ENCODE results near the gene PICALM.
A peak's percentile ranks its signal among the peaks of the same experiment; 100 is the strongest.

Gene PICALM

DNA sequence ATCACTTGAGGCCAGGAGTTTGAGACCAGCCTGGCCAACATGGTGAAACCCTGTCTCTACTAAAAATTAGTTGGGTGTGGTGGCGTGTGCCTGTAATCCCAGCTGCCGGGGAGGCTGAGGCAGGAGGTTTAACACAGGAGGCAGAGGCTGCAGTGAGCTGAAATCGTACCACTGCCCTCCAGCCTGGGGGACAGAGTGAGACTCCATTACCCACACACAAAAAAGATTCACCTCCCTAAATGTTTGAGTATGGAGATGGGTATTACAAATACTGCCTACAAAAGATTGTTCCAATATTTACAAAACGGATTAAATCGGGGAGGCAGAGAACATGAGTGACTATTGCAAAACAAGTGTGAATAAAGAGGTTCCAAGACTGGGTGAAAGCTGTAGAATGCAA lies 98.3 kb downstream of the PICALM start:
- no peak overlapping the region for H2AFZ ChIP-seq
- H3K9ac ChIP-seq, result no peak overlapping the region
- H3K9me3 ChIP-seq (ENCODE audit: control insufficient read depth, low read length), result no peaks in the 10 kb centered on the region
- H3K27ac ChIP-seq, result no peak overlapping the region
- TF ChIP-seq, protein P1, sequence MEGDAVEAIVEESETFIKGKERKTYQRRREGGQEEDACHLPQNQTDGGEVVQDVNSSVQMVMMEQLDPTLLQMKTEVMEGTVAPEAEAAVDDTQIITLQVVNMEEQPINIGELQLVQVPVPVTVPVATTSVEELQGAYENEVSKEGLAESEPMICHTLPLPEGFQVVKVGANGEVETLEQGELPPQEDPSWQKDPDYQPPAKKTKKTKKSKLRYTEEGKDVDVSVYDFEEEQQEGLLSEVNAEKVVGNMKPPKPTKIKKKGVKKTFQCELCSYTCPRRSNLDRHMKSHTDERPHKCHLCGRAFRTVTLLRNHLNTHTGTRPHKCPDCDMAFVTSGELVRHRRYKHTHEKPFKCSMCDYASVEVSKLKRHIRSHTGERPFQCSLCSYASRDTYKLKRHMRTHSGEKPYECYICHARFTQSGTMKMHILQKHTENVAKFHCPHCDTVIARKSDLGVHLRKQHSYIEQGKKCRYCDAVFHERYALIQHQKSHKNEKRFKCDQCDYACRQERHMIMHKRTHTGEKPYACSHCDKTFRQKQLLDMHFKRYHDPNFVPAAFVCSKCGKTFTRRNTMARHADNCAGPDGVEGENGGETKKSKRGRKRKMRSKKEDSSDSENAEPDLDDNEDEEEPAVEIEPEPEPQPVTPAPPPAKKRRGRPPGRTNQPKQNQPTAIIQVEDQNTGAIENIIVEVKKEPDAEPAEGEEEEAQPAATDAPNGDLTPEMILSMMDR (IDR thresholded peaks at IDR 0.05), result no peak
- H3K4me3 ChIP-seq (ENCODE audit: low read depth, low read length), result no peak overlapping the region
- H3K4me1 ChIP-seq, result no peaks in the 10 kb centered on the region
- no peaks in the 10 kb centered on the region for H3K27me3 ChIP-seq (ENCODE audit: control insufficient read depth, insufficient read depth, low read length)
- H3K79me2 ChIP-seq, result peaks cover 12% of the 10 kb centered on the region
- H3K4me2 ChIP-seq (ENCODE audit: low read length), result no peak overlapping the region
- H3K36me3 ChIP-seq (ENCODE audit: control insufficient read depth, insufficient read depth, low read length), result no peaks in the 10 kb centered on the region

DNA sequence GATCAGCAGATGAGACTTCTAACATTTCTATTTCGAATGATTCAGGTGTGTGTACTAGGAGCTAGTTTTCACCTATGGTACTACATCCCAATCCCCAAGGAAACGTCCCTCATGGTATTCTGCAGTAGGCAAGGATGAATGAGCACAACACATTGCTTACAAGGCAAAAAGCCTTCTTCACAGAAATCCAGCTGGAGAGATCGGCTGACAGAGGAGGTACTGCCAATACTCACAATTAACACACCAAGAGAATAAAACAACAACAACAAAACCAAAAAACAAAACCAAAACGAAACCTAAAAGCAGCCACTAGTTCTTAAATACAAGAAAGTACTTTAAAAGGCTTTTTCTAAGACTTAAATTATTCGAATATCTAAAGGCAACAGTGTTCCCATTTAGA lies 101.4 kb downstream of the PICALM start:
- Histone ChIP-seq H3K4me3 (ENCODE audit: low read depth, low read length) (no peak overlapping the region), H3K27me3 (ENCODE audit: control insufficient read depth, insufficient read depth, low read length) (no peaks in the 10 kb centered on the region), H3K9me3 (ENCODE audit: control insufficient read depth, low read length) (no peaks in the 10 kb centered on the region), H3K4me2 (ENCODE audit: low read length) (no peak overlapping the region), H3K4me1 (no peaks in the 10 kb centered on the region), H3K9ac (no peak overlapping the region), H3K79me2 (peaks cover 10% of the 10 kb centered on the region), H3K36me3 (ENCODE audit: control insufficient read depth, insufficient read depth, low read length) (no peaks in the 10 kb centered on the region), H2AFZ (no peak overlapping the region), H3K27ac (no peak overlapping the region)
- TF ChIP-seq, protein P1 (IDR thresholded peaks at IDR 0.05), result no peak

GRCh38 chr11:85965202-85965601 lies 103.7 kb downstream of the PICALM start:
- Histone ChIP-seq H3K27me3 (ENCODE audit: control insufficient read depth, insufficient read depth, low read length) (no peaks in the 10 kb centered on the region), H2AFZ (no peak overlapping the region), H3K36me3 (ENCODE audit: control insufficient read depth, insufficient read depth, low read length) (no peaks in the 10 kb centered on the region), H3K79me2 (no peaks in the 10 kb centered on the region), H3K4me1 (no peaks in the 10 kb centered on the region), H3K4me2 (ENCODE audit: low read length) (no peak overlapping the region), H3K9me3 (ENCODE audit: control insufficient read depth, low read length) (no peaks in the 10 kb centered on the region), H3K27ac (no peak overlapping the region), H3K9ac (no peak overlapping the region), H3K4me3 (ENCODE audit: low read depth, low read length) (no peak overlapping the region)
- TF ChIP-seq, protein P1 (IDR thresholded peaks at IDR 0.05), result no peak

- H3K36me3 ChIP-seq (ENCODE audit: control insufficient read depth, insufficient read depth, low read length), result no peaks in the 10 kb centered on the region
These were observed 106.9 kb downstream of the PICALM start for GRCh38 chr11:85961930-85962363.

DNA sequence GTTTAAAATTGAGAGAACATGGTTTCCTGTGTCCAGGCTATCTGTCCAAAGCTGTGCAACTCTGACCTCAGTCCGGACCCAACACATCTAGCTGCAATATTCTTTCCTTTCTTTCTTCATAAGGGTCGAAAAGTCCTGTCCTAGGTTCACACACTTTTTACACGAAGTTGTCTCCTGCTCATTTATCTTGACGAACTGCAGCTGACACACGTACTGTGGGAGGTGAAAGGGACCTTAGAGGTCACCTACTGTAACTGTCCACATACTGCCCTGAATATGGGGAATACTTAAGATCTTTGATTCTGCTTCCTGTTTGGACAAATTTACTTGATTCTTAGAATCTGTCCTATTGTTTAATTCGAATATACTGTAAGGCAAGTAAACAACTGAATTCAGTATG lies 107.8 kb downstream of the PICALM start:
- no peaks in the 10 kb centered on the region for H3K4me1 ChIP-seq
- H3K9me3 ChIP-seq (ENCODE audit: control insufficient read depth, low read length), result no peaks in the 10 kb centered on the region
- TF ChIP-seq, protein P1 (IDR thresholded peaks at IDR 0.05), result no peak
- no peak overlapping the region for H3K27ac ChIP-seq
- H3K4me2 ChIP-seq (ENCODE audit: low read length), result no peak overlapping the region
- no peak overlapping the region for H2AFZ ChIP-seq
- H3K27me3 ChIP-seq (ENCODE audit: control insufficient read depth, insufficient read depth, low read length), result no peaks in the 10 kb centered on the region
- H3K36me3 ChIP-seq (ENCODE audit: control insufficient read depth, insufficient read depth, low read length), result no peaks in the 10 kb centered on the region
- no peaks in the 10 kb centered on the region for H3K79me2 ChIP-seq
- no peak overlapping the region for H3K4me3 ChIP-seq (ENCODE audit: low read depth, low read length)
- H3K9ac ChIP-seq, result no peak overlapping the region

More at GRCh38 chr11:85961930-85962363, 106.9 kb downstream of the PICALM start:
- Histone ChIP-seq H3K79me2 (no peaks in the 10 kb centered on the region), H3K4me3 (ENCODE audit: low read depth, low read length) (peak overlapping the region; percentile 20), H3K9me3 (ENCODE audit: control insufficient read depth, low read length) (no peaks in the 10 kb centered on the region), H3K4me1 (no peaks in the 10 kb centered on the region), H3K27me3 (ENCODE audit: control insufficient read depth, insufficient read depth, low read length) (no peaks in the 10 kb centered on the region), H3K4me2 (ENCODE audit: low read length) (no peak overlapping the region), H3K27ac (peak overlapping the region; percentile 57), H2AFZ (no peak overlapping the region), H3K9ac (no peak overlapping the region)
- TF ChIP-seq, protein P1 (IDR thresholded peaks at IDR 0.05), result no peak
